GM18907 (cell line): ENCODE measurements around the gene LRP1B.
"Not testable (repeated sequence)": the region's sequence is repeated elsewhere in the genome, so short reads cannot be mapped to it uniquely, and the experiment has no call there.

ENCODE experiments used
- ATAC-seq: cut with Tn5 transposase; IDR thresholded peaks from one replicate; pipeline ENCODE4 v1.9.1; 2021; ENCODE audit warnings: mild to moderate bottlenecking, moderate library complexity; ENCODE audit not compliant: unreplicated experiment

LRP1B gene

GRCh38 chr2:140597836-140598235 is 1533.0 kb downstream of the LRP1B start:
- ATAC-seq = no peak

- ATAC-seq = no peak
Observed at GRCh38 chr2:140597205-140597604, 1533.6 kb downstream of the LRP1B start.

DNA sequence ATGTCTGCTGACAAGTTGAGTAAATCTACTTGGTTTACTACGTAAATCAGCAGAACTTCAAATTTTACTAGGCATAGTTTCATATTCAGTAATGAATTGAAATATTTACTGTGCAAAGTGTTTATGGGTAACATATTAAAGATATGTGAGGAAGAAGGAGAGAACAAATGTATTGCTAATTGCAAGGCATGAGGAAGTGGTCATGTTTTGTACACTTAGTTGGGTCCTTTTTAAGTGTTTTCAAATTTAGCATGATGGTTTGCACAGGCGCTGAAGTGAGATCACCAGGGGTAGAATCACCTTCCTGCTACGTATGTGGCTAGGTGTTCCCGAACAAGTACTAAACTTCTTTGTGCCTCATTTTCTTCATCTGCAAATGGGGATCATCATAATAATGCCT is 1534.4 kb downstream of the LRP1B start:
- peak; percentile 77 for ATAC-seq

DNA sequence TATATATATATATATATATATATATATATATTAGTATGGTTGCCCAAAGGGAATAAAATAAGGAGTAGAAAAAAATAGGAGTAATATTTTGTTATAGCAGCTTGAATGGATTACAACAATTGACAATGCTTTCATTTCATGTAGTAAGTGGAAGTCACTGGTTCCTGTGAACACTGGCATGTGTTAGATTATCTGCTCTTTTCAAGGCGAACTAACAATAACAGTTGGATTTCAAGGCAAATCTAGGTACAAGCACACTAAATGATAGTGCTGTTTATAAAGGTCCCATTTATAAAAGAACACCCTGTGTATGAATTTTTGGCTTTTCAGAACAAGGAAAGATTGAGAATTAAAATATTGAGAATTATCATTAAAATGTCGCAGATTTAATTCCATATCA is 1535.7 kb downstream of the LRP1B start:
- ATAC-seq = no peak

- ATAC-seq = no peak
Observed at GRCh38 chr2:140593132-140593531, 1537.7 kb downstream of the LRP1B start.

DNA sequence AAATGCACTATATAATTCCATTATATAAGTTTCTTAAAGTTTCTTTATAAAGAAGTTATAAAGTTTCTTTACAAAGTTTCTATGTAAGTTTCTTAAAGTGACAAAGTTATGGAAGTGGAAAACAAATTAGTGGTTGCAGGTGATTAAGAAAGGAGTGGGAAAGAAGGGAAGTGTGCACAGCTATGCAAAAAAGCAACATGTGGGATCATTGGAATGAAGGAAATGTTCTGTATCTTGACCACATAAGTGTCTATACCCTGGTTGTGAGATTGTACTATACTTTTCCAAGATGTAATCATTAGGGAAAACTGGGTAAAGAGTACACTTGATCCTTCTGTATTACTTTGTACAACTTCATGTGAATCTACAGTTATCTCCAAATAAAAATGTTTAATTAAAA is 1541.1 kb downstream of the LRP1B start:
- no peak for ATAC-seq

GRCh38 chr2:140589273-140589672 is 1541.5 kb downstream of the LRP1B start:
- ATAC-seq = no peak

DNA sequence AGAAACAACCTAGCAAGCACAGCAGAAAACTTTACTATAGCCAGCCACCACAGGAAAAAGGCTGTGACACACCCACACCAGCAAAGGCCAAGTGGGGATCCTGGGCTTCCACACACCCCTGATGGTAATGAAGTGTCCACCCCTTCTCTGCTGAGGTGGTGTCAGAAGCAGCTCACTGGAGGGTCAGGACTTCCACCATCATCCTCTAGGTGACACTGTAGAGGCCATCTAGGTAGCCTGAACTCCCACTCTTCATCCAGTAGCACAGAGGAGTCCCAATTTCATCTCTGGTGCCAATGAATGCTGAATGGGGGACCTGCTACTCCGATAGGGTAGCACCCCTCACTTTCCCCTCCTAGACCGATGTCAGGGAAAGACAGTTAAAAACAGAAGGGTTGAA is 1544.4 kb downstream of the LRP1B start:
- peak; percentile 78 for ATAC-seq

DNA sequence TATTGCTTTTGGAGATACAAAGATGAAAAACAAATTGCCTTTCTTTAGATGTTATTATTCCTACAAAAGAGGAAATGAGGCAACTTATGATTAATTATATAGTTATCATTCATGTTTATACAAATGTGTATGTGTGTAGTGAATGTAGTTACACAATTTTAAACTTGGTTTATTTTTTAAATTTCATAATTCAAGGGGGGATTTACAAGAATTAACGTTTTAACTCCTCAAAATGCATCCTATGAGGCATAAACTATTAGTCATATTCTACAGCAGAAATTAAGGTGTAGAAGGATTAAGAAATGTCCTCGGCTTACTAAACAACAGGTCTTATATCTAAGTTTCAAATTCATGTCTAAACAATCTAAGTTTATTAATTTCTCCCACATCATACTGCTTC is 1545.8 kb downstream of the LRP1B start:
- no peak for ATAC-seq

- ATAC-seq = no peak
Observed at GRCh38 chr2:140584471-140584870, 1546.3 kb downstream of the LRP1B start.

DNA sequence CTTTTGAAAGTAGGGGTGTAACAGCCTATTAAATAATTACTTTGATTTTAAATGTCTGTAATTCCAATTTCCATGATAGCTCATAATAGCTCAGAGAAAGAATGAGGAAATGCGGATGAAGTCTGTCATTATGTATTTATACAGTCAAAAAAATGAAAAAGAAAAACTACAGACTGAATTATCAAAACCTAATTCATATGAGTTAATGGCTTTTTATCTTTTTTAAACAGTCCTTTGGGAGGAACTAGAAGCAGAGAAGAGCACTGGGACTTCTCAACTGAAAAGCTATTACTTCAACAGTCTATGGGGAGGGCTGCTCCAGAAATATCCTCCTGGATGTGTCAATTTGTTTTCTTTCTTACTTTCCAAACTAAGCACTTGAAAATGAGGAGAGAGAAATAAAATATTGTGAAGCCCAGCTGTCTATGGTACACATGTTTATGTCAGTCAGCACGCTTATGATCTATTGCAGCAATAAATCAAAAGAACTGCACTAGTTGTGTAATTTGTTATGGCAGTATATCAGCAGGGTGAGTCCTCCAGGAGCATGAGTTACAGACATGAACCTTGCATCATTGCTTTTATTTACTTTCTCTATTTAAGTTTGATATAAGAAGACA is 1550.2 kb downstream of the LRP1B start:
- no peak for ATAC-seq

DNA sequence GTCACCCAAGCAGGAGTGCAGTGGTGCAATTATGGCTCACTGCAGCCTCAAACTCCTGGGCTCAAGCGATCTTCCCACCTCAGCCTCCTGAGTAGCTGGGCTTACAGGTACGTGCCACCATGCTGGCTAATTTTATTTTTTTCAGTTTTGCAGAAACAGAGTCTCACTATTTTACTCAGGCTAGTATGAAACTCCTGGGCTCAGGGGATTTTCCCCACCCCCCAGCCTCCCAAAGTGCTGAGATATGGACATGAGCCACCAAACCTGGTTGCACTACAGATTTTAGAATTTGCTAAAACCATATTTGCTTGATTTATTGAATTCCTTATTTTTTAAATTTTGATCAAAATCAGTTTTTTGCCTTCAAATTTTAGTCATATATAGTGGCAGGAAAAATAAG is 1553.4 kb downstream of the LRP1B start:
- ATAC-seq = no peak

DNA sequence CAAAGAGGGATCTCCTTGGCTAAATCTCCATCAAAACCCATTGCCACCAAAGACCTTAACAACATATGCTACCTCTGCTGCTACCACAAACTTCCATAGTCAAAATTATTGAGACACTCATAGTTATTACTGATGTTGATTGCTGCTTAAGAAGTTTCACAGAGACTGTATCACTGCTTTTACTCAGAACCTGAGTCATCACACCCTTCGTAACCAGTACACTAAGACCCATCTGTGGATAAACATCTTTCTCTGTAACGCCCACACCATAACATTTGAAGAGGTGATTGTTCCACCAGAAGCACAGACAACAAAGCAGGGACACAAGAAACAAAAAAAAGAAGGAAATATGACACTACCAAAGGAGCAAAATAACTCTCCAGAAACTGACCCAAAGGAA is 1563.1 kb downstream of the LRP1B start:
- no peak for ATAC-seq

DNA sequence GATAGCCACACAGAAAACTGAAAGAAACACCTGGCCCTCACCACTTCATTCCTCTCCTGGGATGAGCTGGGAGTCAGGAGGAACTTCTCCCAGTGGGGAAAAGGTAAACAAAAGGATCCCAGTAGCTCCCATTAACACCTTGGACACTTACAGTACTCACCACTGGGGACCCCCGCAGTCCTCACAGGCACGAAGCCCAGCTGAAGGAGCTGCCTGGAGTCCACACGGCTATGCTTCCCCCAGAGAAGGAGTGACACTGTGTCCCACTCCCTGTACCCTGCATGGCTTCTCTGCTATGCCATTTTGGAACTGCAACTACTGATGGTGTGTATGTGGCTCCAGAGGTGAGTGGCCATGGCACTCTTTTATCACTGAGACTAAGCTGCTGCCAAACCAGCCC is 1565.1 kb downstream of the LRP1B start:
- no peak for ATAC-seq

DNA sequence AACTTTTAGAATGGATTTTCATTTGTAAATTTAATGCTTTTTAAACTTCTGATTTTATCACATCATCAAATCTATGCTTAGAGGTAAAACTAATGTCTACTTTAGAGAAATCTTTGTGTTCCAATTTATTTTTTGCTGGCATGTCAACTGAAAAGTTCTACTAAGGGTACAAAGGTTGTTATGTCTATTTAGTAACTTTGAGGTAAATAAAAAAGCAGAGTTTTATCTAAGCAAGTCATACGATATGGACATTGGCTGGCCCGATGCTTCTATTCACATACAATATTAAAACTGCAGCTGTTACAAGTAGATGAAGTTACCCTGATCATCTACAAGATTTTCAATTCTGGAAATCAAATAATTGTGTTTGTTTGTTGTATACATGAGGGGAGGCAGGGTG is 1575.1 kb downstream of the LRP1B start:
- no peak for ATAC-seq

DNA sequence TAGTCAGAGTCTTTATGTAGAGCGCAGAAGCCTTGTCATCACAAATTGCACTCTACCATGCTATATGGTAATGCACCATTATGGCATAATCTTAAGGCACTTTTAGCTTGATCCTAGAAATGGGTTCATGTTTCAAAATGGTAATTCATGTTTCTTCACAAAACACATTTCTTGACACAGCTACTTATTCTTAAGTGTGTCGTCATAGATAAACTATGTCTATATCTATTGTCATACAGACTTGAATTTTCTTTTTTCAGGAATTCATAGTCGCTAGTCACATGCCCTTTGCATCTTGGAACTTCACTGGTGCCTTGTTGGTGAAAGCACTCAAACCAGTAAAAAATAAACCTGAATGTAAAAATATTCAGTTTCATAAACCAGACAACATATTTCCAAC is 1578.2 kb downstream of the LRP1B start:
- ATAC-seq = no peak

- ATAC-seq = no peak
Observed at GRCh38 chr2:140551287-140551686, 1579.5 kb downstream of the LRP1B start.

- no peak for ATAC-seq
Observed at GRCh38 chr2:140550821-140551220, 1580.0 kb downstream of the LRP1B start.

GRCh38 chr2:140544769-140545168 is 1586.0 kb downstream of the LRP1B start:
- not testable (repeated sequence) for ATAC-seq

DNA sequence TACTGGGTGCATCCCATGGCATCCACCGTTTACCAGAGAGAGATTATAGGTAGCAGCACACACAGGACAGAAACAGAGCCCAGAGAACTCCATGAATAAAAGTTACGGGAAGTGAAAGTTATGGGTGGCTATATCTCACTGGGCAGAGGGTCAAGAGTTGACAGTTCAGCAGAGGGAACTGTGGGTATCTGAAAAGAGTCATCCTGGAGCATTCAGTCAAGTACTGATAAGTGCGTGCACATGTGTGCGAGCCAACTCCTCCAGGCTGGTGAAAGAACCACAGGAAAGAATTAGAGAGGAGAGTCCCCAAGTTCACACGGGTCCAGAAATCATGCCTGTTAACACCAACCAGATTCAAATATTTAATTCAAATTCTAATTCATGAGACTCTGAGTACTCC is 1588.2 kb downstream of the LRP1B start:
- no peak for ATAC-seq

DNA sequence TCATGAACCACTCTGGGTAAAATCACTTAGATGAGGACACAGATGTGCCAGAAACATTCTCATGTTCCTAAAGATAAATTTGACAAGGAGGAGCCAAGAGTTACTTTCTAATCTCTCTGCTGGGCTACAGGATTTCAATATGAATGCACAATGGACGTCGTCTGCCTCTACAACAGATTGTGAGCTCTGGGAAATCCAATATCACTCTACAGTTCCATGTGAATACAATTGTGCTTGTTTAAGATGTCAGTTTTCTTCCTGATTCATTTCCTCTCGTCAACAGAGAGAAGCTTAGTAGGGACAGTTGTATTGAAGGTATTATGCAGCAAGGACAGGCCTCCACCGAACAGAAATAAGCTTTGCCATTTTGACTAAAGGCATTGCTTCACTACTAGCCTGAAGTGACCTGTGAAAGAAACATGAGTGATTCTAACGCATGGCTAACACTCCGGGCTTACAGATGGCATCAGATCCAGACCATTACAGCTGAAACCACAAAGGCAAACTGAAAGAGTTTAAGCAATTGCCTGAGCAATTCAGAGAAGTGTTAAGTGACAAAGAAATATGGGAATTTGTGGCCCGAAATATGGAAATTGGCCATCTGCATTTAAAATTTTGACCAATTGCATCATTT is 1591.5 kb downstream of the LRP1B start:
- ATAC-seq = no peak

DNA sequence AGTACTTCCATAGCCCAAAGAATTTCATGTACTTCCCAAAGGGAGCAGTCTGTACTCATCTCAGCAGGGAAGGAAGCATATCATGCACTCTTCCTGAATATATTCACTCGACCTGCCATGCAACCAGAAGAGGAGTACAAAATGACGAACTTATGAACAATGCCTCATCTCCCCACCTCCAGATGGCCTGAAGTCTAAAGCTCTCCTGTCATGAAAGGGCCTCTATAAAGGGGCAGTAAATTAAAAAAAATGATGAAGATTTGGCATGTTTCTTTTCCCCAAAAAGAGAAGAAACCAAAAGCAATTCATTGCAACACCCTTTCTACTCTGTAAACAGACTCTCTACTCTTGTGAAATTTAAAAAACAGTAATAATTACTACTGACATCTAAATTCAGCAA is 1601.1 kb downstream of the LRP1B start:
- ATAC-seq = no peak

DNA sequence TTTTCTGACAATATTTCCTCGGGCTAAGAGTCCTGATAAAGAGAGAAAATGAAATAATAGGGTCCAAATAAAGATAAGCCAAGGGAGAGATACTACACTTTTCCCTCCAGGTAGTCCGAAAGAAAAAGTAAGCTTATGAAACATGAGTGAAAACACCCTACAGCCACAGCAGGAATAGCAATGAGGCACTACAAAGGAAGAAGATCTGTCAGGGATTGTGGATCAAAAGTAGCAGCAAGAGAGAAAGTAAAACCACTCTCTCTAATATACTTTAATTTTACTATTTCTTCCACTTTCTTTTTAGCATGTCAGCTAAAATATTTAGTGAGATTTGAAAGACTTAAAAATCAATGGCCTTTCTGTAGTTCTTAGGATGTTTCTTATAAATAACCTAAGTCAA is 1601.8 kb downstream of the LRP1B start:
- ATAC-seq = no peak
